ENCODE measurements around the gene PNMA1.

The PNMA1 gene

GRCh38 chr14:73713803-73714655, at the start of gene PNMA1:
Gene PNMA1 (minus strand): TSS chr14:73714384. CDS start chr14:73713639, 745 bp downstream.
- peak; percentile 72 to 86 (median 75) for DNase-seq (ENCODE audit: low read depth in 3 of 3)

GRCh38 chr14:73763396-73763795, 49.2 kb upstream of the PNMA1 start:
- DNase-seq (ENCODE audit: low read depth in 3 of 3) = no peak

- no peak for DNase-seq (ENCODE audit: low read depth in 3 of 3)
These were observed 48.2 kb upstream of the PNMA1 start for GRCh38 chr14:73762375-73762822.

- no peak for DNase-seq (ENCODE audit: low read depth in 3 of 3)
These were observed 47.6 kb upstream of the PNMA1 start for GRCh38 chr14:73761618-73762355.

- DNase-seq (ENCODE audit: low read depth in 3 of 3) = no peak
These were observed 46.7 kb upstream of the PNMA1 start for GRCh38 chr14:73760598-73761586.

- peak; percentile 90 to 97 (median 93) for DNase-seq (ENCODE audit: low read depth in 3 of 3)
These were observed 45.8 kb upstream of the PNMA1 start for GRCh38 chr14:73759714-73760597.

- no peak for DNase-seq (ENCODE audit: low read depth in 3 of 3)
These were observed 45.1 kb upstream of the PNMA1 start for GRCh38 chr14:73759183-73759713.

GRCh38 chr14:73758392-73759182, 44.4 kb upstream of the PNMA1 start:
- peak in 1 of 3 experiments; percentile 76 for DNase-seq (ENCODE audit: low read depth in 3 of 3)

GRCh38 chr14:73757876-73758391, 43.8 kb upstream of the PNMA1 start:
- no peak for DNase-seq (ENCODE audit: low read depth in 3 of 3)

GRCh38 chr14:73757381-73757780, 43.2 kb upstream of the PNMA1 start:
- no peak for DNase-seq (ENCODE audit: low read depth in 3 of 3)

GRCh38 chr14:73755434-73756014, 41.3 kb upstream of the PNMA1 start:
- no peak for DNase-seq (ENCODE audit: low read depth in 3 of 3)

- no peak for DNase-seq (ENCODE audit: low read depth in 3 of 3)
These were observed 40.8 kb upstream of the PNMA1 start for GRCh38 chr14:73754911-73755360.

- DNase-seq (ENCODE audit: low read depth in 3 of 3) = no peak
These were observed 40.0 kb upstream of the PNMA1 start for GRCh38 chr14:73753887-73754795.

GRCh38 chr14:73753124-73753886, 39.1 kb upstream of the PNMA1 start:
- DNase-seq (ENCODE audit: low read depth in 3 of 3) = no peak

- DNase-seq (ENCODE audit: low read depth in 3 of 3) = no peak
These were observed 38.3 kb upstream of the PNMA1 start for GRCh38 chr14:73752297-73752992.

- DNase-seq (ENCODE audit: low read depth in 3 of 3) = no peak
These were observed 37.0 kb upstream of the PNMA1 start for GRCh38 chr14:73751157-73751691.

Data from stimulated activated CD4-positive, alpha-beta T cell treated with anti-CD3 and anti-CD28 coated beads, TNF-alpha, amount 100 ng/mL, for 24 hours (primary cell).